ENCODE measurements around the gene LOC128125822.
"Not testable (repeated sequence)": the region's sequence is repeated elsewhere in the genome, so short reads cannot be mapped to it uniquely, and the experiment has no call there.

The LOC128125822 gene

DNA sequence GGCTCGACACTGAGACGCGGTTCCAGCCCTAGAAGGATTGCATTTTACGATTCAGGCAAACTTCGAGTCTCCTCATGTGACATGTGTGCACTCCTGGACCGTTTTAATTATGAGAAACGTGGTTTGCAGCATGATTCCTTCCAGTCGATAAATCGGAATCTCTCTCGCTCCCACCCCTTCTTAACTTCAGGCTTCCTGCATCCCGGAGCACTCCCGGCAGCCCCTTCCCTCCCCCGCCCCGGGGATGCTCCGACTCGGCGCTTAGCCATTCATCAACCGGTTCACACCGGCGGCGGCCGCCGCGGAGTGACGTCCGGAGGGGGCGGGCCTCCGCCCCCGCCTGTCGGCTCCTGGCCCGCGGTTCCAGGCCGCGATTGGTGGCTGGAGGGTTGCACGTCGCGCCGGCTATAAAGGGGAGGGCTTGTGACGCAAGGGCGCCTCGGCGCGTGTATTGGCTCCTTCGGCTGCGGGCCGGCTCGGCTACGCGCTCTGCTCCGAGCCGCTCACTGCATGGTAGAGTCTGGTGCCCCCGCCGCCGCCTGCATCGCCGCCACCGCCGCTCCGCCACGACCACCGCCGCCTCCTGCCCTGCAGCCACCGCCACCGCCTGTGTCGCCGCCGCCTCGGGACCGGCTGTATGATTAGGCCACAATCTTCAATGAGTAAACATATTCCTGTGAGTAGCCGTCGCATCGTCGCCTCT is at the start of gene LOC128125822, which contains the start of gene PTP4A1:
Gene LOC128125822 (plus strand): TSS at position 437 of the 703 bp plus-strand sequence.
Gene PTP4A1 (plus strand): TSS at position 437 of the 703 bp plus-strand sequence. CDS start 4,401 bp downstream, outside the sequence.
- TF ChIP-seq, protein P1, sequence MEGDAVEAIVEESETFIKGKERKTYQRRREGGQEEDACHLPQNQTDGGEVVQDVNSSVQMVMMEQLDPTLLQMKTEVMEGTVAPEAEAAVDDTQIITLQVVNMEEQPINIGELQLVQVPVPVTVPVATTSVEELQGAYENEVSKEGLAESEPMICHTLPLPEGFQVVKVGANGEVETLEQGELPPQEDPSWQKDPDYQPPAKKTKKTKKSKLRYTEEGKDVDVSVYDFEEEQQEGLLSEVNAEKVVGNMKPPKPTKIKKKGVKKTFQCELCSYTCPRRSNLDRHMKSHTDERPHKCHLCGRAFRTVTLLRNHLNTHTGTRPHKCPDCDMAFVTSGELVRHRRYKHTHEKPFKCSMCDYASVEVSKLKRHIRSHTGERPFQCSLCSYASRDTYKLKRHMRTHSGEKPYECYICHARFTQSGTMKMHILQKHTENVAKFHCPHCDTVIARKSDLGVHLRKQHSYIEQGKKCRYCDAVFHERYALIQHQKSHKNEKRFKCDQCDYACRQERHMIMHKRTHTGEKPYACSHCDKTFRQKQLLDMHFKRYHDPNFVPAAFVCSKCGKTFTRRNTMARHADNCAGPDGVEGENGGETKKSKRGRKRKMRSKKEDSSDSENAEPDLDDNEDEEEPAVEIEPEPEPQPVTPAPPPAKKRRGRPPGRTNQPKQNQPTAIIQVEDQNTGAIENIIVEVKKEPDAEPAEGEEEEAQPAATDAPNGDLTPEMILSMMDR (IDR thresholded peaks at IDR 0.05; ENCODE audit: insufficient read depth, missing control alignments), result no peak
- DNase-seq (ENCODE audit: insufficient read length, low spot score) (peak; percentile 53), FAIRE-seq (no peak)

DNA sequence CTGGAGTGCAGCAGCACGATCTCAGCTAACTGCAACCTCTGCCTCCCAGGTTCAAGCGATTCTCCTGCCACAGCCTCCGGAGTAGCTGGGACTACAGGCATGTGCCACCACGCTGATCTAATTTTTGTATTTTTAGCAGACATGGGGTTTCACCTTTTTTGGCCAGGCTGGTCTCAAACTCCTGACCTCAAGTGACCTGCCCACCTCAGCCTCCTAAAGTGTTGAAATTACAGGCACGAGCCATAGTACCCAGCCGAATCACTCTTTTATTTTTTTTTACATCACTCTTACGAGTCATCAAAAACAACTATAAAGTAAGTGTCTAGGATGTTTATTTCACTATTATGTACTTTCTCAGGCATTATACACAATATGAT is 49.4 kb upstream of the LOC128125822 start:
- FAIRE-seq; DNase-seq (ENCODE audit: insufficient read length, low spot score): not testable (repeated sequence)

DNA sequence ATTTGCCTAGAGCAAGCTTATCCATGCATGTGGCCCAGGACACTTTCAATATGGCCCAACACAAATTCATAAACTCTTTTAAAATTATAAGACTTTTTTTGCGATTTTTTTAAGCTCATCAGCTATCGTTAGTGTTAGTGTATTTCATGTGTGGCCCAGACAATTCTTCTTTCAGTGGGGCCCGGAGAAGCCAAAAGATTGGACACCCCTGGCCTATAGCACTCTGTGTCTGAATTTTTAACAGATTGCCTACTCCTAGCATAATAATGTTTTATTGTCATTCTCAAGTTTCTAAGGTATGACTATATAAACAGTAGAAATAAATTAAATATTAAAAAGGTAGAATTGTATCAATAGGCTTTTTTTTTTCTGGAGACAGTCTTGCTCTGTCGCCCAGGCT is 48.6 kb upstream of the LOC128125822 start:
- TF ChIP-seq, protein P1 (IDR thresholded peaks at IDR 0.05; ENCODE audit: insufficient read depth, missing control alignments), result no peak
- DNase-seq (ENCODE audit: insufficient read length, low spot score) (no peak), FAIRE-seq (no peak)

DNA sequence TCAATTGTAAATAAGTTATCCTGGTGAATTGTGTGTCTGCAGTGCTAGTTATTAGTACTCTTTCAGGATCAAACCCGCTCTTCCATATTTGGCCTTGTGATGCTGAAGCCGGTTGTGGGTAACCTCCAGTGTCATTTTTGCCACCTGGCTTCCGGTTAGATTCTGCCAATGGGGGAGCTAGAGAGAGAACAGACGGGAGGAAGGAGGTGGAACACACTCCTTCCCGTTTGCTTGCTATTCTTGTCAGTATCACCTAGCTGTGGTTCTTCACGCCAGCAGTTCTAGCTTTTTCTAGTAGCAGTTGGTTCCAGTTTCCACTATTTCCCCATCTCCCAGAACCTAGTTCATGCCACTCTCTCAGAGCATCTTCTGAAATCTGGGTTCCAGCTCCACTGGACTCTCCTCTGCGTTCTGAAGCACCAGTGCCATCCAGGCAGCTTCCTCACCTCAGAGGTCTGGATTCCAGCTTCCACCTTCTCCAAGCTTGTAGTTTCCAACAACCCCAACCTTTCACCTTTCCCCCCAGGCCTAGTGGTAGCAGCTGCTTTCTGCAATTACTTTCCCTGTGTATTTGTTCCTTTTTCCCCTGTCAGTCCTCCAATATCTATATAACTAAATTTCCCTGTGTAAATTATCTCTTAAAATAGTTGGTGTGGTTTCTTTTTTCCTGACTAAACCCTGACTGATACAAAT is 46.9 kb upstream of the LOC128125822 start:
- FAIRE-seq, result no peak
- TF ChIP-seq, protein P1 (IDR thresholded peaks at IDR 0.05; ENCODE audit: insufficient read depth, missing control alignments), result no peak
- DNase-seq (ENCODE audit: insufficient read length, low spot score), result no peak

DNA sequence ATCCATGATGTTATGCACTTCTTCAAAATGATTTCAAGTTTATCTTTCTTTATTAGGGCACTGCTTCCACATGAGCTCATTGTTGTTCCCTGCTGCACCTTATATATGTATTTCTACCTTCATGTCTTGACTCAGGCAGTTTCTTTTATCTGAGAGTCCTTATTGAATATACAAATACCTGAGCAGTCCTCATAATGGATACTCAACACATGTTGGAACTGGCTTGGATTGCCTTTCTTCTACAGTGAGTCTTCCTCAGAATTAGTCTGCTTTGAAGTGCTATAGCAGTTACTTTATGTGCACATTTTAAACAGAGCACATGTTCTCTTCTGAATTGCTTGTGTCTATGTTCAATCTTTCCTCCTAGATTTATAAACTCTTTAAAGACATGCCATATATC is 45.3 kb upstream of the LOC128125822 start:
- FAIRE-seq, result no peak
- DNase-seq (ENCODE audit: insufficient read length, low spot score), result no peak
- TF ChIP-seq, protein P1 (IDR thresholded peaks at IDR 0.05; ENCODE audit: insufficient read depth, missing control alignments), result no peak

DNA sequence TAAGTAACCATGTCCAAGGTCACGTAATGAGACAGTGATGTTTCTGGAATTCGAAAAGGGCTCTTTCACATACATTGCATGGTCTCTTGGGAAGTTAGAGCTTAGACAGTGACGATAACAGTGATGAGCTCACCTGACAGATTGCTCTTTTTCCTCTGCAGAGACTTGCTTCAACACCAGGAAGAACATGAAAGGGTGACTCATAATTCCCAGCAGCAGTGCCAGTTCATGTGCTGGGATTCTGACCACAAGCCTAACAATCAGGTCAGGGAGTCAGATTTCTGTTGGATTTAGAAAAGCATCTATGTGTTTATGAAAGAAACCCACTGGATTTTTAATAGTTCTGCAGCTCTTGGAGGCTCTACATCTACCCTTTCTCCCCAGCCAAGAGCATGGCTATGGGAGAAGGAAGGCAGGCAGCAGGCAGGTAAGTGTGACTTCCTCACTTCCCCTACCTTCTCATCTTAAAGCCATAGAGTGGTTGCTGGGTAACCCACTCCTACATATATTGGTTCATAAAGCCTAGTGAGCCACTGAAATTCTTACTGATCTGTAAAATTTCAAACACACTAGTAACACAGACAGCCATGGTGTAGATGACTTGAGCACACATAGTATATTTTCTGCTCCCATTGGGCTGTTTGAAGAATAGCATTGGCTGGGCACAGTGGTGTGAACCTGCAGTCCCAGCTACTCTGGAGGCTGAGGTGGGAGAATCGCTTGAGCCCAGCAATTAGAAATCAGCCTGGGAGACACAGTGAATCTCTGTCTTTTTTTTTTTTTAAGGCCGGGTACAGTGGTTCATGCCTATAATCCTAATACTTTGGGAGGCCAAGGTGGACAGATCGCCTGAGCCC is 44.4 kb upstream of the LOC128125822 start:
- DNase-seq (ENCODE audit: insufficient read length, low spot score) (no peak), FAIRE-seq (no peak)
- TF ChIP-seq, protein P1 (IDR thresholded peaks at IDR 0.05; ENCODE audit: insufficient read depth, missing control alignments), result no peak

DNA sequence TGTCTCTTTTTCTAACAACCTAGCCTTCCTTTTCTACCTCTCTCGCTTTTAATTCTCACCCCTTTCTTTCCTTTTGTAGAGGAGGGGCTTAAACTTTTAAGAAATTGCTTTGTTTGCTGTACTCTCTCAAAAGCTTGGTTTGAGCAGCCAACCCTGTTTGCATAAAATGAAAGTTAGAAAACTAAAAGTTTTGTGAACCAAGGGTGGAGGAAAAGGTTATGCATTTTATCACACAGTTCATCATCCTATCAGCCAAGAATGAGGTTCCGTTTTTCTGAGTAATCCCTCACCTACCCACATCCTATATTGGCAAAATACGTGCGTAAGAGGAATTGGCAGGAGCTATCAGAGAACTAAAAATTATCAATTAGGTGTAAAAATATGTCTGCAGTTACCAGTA is 42.8 kb upstream of the LOC128125822 start:
- FAIRE-seq, result no peak
- no peak for DNase-seq (ENCODE audit: insufficient read length, low spot score)
- TF ChIP-seq, protein P1 (IDR thresholded peaks at IDR 0.05; ENCODE audit: insufficient read depth, missing control alignments), result no peak

Measured in D721Med (cell line).